SKM-1 (cell line): ENCODE data around the gene DHX32.
A peak's percentile ranks its signal among the peaks of the same experiment; 100 is the strongest.
"Not testable (repeated sequence)": the region's sequence is repeated elsewhere in the genome, so short reads cannot be mapped to it uniquely, and the experiment has no call there.

Source experiments
- DNase-seq: peaks from one replicate; lab custom pipeline; 2025; ENCODE audit not compliant: unreplicated experiment; lab: John Stamatoyannopoulos, UW

Gene DHX32

DNA sequence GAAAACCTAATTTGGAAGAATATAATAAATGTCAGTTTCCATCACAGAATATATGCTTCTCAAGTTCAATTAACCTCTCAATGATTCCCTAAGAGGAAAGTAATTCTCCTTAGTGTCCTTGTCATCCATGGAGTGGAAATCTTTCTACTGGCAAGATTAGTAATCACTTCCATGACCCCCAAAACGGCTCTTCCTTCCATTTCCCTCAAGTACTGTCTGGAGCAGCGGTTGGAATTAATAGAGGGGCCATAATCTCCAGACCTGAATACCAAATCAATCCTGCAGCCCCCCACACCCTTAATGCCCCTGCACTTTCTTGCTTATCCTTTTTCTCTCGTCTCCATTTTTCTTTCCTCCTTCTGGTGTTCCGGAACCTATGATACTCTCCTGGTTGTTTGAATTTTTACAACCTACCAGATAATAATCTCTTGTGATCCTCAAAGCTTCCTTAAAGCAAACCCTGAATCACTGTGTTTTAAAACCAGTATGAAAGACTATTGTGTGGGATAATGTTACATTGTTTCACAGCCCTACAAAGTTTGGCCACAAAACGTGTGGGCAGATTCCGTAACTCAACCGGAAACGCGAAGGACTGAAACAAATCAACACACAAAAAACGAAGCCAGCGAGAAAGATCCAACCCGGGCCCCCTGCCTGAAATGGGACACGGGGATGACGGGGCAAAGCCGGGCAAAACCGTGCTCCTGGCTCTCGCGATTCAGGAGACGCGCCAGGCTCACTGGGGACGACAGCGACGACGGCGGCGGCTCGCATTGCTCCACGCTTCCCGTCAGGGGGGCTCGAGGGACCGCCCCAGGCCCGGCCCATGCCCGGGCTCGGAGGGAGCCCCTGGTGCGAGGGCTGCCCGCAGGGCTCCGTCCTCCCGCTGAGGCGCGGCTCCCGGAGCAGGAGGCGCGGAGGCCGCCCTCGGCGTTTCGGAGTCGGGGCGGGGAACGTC, 14.3 kb upstream of the DHX32 start:
- DNase-seq = not testable (repeated sequence)

DNA sequence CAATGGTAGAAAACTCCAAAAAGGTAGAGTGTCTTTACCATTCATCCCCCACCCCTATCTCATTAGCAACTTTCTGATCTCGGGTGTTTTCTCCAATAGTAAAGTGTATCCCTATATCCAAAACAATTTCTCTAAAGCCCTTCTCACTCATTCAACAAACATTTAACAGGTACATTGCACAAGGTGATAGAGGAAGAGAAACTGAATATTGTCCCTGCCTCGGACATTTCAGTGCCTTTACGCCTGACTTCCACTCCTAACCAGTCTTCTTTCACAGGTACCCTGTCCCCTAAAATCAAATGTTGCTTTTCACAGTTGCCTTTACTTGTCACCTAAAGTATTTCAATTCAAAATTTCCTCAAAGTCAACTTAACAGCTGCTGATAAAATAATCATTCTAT, 13.1 kb upstream of the DHX32 start:
- DNase-seq = not testable (repeated sequence)

- not testable (repeated sequence) for DNase-seq
Measured at GRCh38 chr10:125892402-125892801, 11.3 kb upstream of the DHX32 start.

GRCh38 chr10:125889441-125889840, 8.3 kb upstream of the DHX32 start:
- not testable (repeated sequence) for DNase-seq

DNA sequence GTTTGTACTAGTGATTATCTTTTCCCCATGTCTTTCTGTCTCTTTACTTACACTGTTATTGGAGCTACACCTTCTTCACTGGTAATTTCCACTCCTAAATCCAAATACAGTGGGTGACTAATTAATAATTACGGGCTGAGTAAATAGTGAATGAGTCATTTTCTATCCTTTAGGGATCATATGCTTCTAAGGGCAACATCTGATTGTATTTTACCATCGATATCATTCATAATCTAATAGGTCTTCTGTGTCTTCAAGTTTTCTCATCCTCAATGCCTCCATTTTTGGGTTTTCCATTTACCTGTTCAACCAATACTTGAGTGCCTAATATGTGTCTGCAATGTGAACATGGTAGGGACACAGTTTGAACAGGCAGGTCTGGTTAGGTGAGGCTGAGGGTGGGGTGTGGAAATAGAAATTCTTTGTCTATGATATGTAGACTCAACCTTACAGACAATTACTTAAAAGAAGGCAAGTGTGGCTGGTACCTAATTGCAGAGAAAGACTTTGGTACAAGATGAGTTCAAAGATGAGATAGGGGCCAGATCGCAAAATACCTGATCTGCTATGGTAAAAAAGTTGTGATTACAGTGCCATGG, 5.9 kb upstream of the DHX32 start:
- DNase-seq = no peak

DNA sequence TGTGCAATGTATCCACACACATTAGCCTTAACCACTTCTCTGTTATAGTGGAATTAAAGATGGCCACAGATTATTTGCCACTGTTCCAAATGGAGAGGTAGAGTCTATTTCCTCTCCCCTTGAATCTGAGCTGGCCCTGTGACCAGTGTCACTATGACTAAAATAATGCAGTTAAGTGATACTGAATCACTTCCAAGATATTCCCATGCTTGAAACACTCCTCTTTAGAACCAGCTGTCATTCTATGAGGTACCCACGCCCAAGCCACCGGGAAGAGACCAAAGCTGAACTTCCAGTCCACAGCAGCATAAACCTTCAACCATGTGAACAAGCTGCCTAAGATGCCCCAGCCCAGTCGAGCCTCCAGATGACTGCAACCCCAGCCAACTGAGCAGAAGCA, 2.1 kb upstream of the DHX32 start:
- DNase-seq = no peak

GRCh38 chr10:125882596-125882995, 1.5 kb upstream of the DHX32 start:
- DNase-seq = no peak

- no peak for DNase-seq
Measured at GRCh38 chr10:125880719-125881118, 373 bp downstream of the DHX32 start.

DNA sequence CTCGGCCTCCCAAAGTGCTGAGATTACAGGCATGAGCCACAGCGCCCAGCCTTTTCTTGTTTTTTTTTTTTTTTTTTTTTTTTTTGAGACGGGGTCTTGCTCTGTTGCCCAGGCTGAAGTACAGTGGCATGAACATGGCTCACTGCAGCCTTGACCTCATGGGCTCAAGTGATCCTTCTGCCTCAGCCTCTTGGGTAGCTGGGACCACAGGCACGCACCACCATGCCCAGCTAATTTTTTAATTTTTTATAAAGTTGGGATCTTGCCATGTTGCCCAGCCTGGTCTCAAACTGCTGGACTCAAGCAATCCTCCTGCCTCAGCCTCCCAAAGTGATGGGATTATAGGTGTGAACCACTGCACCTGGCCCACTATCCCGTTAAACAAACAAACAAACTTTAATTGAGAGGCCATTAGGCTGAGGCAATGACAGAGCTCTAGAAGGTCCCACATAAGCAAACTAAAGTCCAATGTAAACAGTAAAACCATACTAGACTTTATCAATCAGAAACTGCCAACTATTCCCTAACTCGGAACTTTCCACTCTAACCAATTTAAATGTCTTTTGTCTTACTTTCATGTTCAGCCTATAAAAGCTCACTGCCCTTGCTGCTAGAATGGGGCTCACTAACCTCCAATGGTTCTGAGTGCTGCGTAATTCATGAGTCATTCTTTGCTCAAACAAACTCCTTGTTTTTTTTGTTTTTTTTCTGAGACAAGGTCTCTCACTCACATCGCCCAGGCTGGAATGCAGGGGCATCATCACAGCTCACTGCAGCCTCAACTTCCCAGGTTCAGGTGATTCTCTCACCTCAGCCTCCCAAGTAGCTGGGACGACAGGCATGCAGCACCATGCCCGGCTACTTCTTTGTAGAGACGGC, 1.9 kb downstream of the DHX32 start:
- DNase-seq = no peak

DNA sequence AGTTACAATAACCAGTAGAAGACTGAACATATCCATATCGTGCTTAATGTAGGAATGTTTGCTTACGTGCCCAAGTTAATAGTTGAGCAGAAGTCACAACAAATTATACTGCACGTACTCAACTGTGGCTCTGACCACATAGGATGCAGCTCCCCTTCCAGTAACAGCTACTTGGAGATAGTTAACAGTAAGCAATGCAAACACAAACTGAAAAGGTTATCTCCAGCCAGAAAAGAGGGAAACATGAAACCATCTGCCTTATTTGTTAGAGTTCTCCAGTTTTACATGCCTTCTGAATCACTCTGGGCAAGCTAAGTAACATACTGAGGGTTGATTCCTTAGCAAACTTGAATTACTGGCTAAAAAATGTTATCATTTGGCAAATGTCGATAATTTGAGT, 9.8 kb downstream of the DHX32 start:
- no peak for DNase-seq

DNA sequence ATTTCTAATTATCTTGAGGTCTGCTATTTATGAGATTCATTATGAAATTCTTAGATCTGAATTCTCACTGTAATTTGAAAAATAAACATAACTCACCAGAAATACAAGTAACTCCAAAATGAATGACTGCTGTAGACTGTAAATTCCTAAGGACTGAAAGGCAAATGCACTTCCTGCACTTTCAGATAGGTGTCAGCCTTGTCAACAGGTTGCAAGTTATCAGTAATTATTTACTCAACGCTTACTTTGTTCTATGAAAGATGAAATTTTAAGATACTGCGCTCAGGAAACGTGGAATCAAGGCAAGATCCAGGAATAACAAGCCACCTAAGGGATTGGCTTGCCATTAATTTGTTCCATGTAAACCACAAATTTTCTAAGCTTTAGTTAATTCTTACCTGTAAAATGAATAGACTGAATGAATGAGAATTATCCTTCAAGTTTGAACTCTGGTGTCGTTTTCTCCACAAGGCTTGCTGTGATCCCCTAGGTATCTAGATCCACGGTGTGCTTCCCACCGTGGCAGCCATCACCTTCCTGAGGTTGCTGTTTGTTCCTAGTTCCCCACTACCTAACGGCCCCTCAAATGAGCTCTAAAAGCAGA, 12.6 kb downstream of the DHX32 start:
- DNase-seq = peak; percentile 24

DNA sequence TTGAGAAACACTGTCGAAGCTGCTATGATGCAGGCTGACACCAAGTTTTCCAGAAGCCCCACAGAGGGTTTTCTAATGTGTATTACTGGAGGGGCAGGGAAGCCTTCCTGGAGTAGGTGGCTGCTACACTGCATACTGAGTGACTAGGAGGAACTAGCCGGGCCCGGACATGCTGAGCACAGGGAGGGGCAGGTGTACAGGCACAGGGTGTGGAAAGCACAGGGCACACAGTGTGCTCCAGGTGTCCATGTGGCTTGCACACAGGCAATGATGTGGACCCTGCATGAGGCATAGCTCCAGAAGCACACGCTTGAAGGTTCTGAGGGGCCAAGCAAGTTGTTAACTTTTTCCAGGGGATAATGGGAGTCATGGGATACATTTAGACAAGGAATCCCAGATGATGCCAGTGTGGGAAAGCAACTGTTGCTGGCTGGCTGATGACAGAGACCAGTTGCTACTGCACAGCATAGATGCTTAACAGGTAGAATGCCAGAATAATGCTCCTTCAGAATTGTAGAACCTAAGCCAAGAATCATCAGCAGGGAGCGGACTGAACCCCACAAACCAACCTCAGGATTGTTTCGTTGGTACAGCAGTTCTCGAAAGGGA, 14.6 kb downstream of the DHX32 start:
- no peak for DNase-seq

GRCh38 chr10:125865120-125865519, 16.0 kb downstream of the DHX32 start:
- no peak for DNase-seq

DNA sequence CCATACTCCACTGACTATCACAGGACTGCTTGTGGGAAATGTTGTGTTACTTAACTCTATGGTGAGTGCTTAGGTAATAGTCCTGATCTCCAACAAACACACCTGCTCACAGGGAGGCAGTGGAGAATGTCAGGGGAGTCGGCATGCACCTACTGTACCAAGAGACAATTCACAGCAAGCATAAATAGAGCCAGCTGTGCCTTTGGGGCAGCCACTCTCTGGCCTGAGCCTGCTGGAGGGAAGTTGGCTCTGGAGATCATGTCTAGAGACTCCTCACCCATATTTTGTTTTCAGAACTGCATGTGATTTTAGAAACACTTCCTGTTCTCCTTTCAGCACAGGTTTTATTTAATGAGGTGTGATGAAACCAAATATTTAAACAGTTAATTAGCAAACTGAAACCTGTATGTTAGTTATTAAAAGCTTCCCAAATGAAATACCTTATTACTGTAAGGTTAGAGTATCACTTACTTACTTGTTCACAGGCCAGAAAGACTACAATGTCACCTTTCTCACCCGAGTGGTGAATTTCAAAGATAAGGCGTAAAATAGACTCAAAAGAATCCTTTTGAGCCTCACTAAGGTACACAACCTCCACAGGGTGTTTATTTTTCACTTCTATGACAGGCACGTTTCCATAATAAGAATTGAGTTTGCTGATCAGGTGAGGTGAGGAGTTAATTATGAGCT, 21.8 kb downstream of the DHX32 start:
- no peak for DNase-seq

GRCh38 chr10:125857185-125857760, 23.8 kb downstream of the DHX32 start:
- DNase-seq = no peak

GRCh38 chr10:125852487-125852886, 28.6 kb downstream of the DHX32 start:
- DNase-seq = no peak

DNA sequence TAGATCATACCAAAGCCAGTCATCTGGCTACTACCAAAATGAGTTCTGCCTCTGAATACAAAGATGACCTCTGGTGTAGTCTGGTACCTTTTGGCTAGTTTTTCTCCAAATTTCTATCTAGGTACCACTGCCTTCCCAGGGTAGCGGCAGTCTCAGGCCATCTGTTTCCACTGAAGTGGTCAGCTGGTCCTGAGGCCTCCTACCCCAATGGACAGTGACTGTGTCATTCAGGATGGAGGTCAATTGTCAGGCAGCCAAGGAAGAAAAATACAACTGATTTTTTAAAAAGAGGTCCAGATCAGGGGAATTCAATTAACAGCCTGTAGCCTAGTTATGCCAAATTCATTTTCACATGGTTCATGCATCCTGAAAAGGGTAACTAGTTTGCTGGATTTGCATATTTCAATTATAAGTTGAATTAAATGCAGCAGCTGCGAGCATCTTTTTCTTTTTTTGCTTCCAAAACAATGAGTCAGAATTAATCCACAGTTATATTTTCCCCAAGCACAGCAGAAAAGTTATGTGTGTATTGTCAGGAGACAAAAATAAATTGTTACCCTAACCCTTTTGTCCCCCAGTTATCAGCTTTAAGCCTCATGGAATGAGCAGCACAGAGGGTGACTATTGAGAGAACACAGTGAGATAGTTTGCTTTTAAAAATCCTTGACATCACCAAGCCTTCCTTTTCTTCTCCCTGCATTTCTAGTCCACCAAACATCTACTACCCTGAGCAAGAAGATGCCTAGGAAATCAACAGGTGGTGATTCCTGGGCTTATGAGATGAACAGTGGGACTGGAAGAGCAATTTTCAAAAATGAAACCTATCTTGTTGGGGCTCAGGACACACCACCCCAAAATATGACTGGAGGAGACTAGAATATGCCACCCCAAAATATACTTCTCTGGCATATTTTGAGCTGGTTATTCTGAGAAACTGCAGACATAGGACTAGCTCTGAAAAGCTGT, 30.0 kb downstream of the DHX32 start:
- DNase-seq = no peak

DNA sequence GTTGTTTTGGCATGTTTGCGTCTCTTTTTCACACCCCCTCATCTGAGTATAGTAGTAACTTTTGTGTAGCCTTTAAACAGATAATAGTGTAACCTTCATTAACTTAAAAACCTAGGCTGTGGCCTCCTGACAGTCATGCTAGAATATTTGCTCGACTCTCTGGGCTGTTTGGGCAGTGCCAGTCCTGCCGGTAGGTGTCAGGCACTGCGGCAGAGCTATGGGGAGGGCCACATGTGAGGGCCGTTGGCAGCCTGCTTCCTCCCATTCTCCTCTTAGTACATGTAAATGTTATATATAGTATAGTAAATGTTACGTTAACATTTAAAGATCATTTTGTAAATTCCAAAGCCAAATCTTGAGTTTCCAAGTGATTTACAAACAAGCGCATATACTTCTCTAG, 31.6 kb downstream of the DHX32 start:
- no peak for DNase-seq

- DNase-seq = no peak
Measured at GRCh38 chr10:125848857-125849256, 32.2 kb downstream of the DHX32 start.
